ENCODE measurements around the gene SPINT2. TPM values are rescaled to one million over a fixed set of nuclear protein-coding genes. Genes with fewer than 3 reads are reported as not detected.

The SPINT2 gene
- total RNA-seq, 1 experiment from 2014 or later: 1,023 TPM

DNA sequence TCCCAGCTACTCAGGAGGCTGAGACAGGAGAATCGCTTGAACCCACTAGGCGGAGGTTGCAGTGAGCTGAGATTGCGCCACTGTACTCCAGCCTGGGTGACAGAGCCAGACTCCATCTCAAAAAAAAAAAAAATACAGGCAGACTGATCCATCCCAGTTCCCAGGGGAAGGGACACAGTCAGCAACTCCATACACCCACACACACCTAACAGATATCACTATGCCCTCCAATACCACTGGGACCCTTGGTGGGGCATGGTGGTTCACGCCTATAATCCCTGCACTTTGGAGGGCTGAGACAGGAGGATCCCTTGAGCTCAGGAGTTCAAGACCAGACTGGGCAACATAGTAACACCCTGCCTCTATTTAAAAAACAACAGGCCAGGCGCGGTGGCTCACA is 43.0 kb upstream of the SPINT2 start:
- Mint-ChIP-seq H3K27me3 (ENCODE audit: unreplicated experiment) (peaks cover 64% of the 10 kb centered on the region), H3K4me1 (ENCODE audit: low read depth, unreplicated experiment) (peaks cover 15% of the 10 kb centered on the region), H3K9me3 (ENCODE audit: low read depth, unreplicated experiment) (no peaks in the 10 kb centered on the region), H3K27ac (ENCODE audit: unreplicated experiment) (no peak overlapping the region), H3K36me3 (ENCODE audit: insufficient read depth, unreplicated experiment) (peaks cover 13% of the 10 kb centered on the region), H3K4me3 (ENCODE audit: low read depth, unreplicated experiment) (no peak overlapping the region)
- BruUV-seq (replicated peaks): no TSS peak
- intact Hi-C loops (cut with micrococcal nuclease; ENCODE audit: unreplicated experiment): loop anchor here (5.0 kb wide), 1 partner anchor 324 kb away; no protein-coding TSS in a partner anchor
- CTCF ChIA-PET: interaction anchor here (1.2 kb wide), 1 partner anchor 319 kb away, joined by 3 read pairs; no protein-coding TSS in a partner anchor
- TF ChIP-seq, protein P1, sequence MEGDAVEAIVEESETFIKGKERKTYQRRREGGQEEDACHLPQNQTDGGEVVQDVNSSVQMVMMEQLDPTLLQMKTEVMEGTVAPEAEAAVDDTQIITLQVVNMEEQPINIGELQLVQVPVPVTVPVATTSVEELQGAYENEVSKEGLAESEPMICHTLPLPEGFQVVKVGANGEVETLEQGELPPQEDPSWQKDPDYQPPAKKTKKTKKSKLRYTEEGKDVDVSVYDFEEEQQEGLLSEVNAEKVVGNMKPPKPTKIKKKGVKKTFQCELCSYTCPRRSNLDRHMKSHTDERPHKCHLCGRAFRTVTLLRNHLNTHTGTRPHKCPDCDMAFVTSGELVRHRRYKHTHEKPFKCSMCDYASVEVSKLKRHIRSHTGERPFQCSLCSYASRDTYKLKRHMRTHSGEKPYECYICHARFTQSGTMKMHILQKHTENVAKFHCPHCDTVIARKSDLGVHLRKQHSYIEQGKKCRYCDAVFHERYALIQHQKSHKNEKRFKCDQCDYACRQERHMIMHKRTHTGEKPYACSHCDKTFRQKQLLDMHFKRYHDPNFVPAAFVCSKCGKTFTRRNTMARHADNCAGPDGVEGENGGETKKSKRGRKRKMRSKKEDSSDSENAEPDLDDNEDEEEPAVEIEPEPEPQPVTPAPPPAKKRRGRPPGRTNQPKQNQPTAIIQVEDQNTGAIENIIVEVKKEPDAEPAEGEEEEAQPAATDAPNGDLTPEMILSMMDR (IDR thresholded peaks at IDR 0.05; ENCODE audit: unreplicated experiment): no peak
- no peak for DNase-seq

DNA sequence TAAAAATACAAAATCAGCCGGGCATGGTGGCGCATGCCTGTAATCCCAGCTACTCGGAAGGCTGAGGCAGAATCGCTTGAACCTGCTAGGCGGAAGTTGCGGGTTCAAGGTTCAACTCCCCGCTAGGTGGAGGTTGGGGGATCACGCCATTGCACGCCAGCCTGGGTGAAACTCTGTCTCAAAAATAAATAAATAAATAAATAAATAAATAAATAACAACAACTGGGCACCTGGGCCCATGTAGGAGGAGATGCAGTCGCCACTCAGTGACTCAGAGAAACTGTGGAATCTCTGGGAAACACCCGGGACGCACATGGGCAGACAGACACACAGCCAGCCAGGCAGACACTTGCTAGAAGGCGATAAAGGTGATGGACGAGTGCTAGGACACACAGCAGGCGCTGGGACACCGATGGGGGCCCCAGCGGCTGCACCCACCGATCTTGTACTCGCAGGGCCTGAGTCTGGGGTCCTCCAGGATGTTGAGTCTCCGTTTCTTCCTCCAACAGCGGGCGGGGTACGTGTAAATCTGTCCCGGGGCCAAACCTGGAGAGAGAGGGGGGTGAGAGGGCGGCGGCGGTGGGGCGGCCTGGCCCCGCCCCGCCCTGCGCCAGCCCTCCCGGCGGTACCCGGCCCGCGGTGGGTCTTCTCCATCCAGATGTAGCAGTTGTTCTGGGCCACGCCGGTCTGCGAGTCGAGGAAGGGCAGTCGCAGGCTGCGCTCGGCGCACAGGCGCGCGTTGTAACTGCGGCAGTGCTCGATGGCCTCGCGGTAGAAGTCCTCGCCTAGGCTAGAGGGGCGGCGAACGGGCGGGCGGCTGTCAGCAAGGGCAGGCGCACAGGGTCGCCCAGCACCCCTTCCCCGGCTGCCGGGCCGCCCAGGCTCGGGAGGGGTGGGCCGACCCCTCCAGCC is 42.2 kb upstream of the SPINT2 start:
- TF ChIP-seq, protein P1 (IDR thresholded peaks at IDR 0.05; ENCODE audit: unreplicated experiment): no peak
- Mint-ChIP-seq H3K27ac (ENCODE audit: unreplicated experiment) (no peak overlapping the region), H3K4me3 (ENCODE audit: low read depth, unreplicated experiment) (peak overlapping the region; percentile 39), H3K27me3 (ENCODE audit: unreplicated experiment) (peaks cover 71% of the 10 kb centered on the region), H3K9me3 (ENCODE audit: low read depth, unreplicated experiment) (no peaks in the 10 kb centered on the region), H3K4me1 (ENCODE audit: low read depth, unreplicated experiment) (peaks cover 23% of the 10 kb centered on the region), H3K36me3 (ENCODE audit: insufficient read depth, unreplicated experiment) (peaks cover 13% of the 10 kb centered on the region)
- DNase-seq: no peak
- intact Hi-C loops (cut with micrococcal nuclease; ENCODE audit: unreplicated experiment): loop anchor here (5.0 kb wide), 1 partner anchor 325 kb away; no protein-coding TSS in a partner anchor
- CTCF ChIA-PET: no interaction called here
- BruUV-seq (replicated peaks): no TSS peak

DNA sequence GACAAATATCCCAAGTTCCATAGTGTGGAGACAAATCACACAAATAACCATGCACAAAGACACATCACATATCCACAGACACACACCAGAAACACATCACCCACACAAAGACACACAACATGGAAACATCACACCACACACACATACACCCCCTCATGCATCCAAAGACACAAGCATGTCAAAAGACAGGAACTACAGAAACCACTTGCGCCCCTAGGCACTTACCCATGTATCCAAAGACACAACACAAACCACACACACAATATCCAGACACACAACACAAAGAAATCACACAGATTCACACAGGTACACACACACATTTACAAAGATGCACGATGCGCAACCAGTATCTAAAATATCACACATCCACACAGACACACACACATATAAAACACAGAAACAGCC is 41.3 kb upstream of the SPINT2 start:
- Mint-ChIP-seq H3K9me3 (ENCODE audit: low read depth, unreplicated experiment) (no peaks in the 10 kb centered on the region), H3K27ac (ENCODE audit: unreplicated experiment) (no peak overlapping the region), H3K36me3 (ENCODE audit: insufficient read depth, unreplicated experiment) (peaks cover 13% of the 10 kb centered on the region), H3K4me3 (ENCODE audit: low read depth, unreplicated experiment) (peak overlapping the region; percentile 39), H3K4me1 (ENCODE audit: low read depth, unreplicated experiment) (peaks cover 25% of the 10 kb centered on the region), H3K27me3 (ENCODE audit: unreplicated experiment) (peaks cover 79% of the 10 kb centered on the region)
- DNase-seq: no peak
- TF ChIP-seq, protein P1 (IDR thresholded peaks at IDR 0.05; ENCODE audit: unreplicated experiment): no peak
- CTCF ChIA-PET: no interaction called here
- intact Hi-C loops (cut with micrococcal nuclease; ENCODE audit: unreplicated experiment): loop anchor here (5.0 kb wide), 1 partner anchor 326 kb away; no protein-coding TSS in a partner anchor
- BruUV-seq (replicated peaks): no TSS peak

DNA sequence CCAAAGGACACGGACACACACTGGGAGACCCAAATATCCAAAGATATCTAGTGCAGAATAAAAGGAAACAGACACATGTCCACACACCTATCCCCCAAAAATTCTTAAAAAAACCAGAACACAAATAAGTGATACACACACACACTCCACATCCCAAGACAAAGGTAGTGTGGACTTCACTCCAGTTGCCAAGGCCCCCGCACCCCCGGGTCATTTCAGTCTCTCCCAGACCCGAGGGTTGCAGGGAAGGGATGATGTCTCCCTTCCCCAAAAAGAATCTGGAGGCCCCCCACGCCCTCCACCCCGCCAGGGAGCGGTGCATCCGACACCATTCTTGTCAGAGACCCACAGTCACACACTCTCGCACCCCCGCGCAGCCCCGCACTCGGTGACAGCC is 40.8 kb upstream of the SPINT2 start:
- CTCF ChIA-PET: no interaction called here
- TF ChIP-seq, protein P1 (IDR thresholded peaks at IDR 0.05; ENCODE audit: unreplicated experiment): no peak
- DNase-seq: no peak
- H3K4me3 Mint-ChIP-seq (ENCODE audit: low read depth, unreplicated experiment): peak overlapping the region; percentile 39
- H3K9me3 Mint-ChIP-seq (ENCODE audit: low read depth, unreplicated experiment): no peaks in the 10 kb centered on the region
- peaks cover 25% of the 10 kb centered on the region for H3K4me1 Mint-ChIP-seq (ENCODE audit: low read depth, unreplicated experiment)
- peaks cover 79% of the 10 kb centered on the region for H3K27me3 Mint-ChIP-seq (ENCODE audit: unreplicated experiment)
- BruUV-seq (replicated peaks): no TSS peak
- H3K27ac Mint-ChIP-seq (ENCODE audit: unreplicated experiment): no peak overlapping the region
- intact Hi-C loops (cut with micrococcal nuclease; ENCODE audit: unreplicated experiment): loop anchor here (5.0 kb wide), 1 partner anchor 326 kb away; no protein-coding TSS in a partner anchor
- H3K36me3 Mint-ChIP-seq (ENCODE audit: insufficient read depth, unreplicated experiment): peaks cover 13% of the 10 kb centered on the region
